ENCODE results near the gene ANO3. TPM values are rescaled to one million over a fixed set of nuclear protein-coding genes. Genes with fewer than 3 reads are reported as not detected.

The ANO3 gene
- under 1 TPM in 2 of 4 donors, not detected in 2; 0.18 to 0.47 TPM for total RNA-seq

DNA sequence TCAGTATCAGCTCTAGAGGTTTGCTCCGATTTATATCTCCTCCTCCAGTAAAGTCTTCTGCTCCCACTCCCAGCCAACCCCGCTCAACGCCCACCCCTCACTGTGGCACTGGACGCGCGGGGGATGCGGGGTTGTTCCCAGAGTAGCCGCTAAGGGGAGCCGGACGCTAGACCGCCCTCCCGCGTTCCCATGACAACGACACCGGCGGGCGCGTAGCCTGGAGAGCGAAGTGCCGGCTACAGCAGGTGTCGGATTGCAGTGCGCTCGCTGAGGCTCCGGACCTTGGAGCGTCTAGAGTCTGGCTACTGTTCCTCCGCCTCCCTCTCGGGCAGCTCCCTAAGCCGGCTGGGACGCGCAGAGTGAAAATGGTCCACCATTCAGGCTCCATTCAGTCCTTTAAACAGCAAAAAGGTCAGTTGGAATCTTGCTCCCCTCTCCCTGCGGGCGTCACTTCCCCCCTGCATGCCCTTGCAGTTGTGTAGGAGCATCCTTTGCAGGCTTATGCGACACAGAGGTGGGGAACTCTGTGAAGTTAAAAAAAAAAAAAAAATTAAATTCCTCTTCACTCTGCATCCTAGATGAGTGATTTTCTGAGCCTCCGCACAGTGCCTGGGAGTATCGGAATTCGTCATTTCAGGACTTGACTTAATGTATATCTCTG is at the start of gene ANO3:
ANO3 (plus strand) TSS at position 220 of the 661 bp plus-strand sequence; CDS start at position 366, 146 bp downstream.
- Histone ChIP-seq H3K4me3 (peak within 1 kb of the TSS in 1 of 4 donors; percentile 21), H3K27ac (no peak within 1 kb of the TSS), H3K4me1 (no peaks in the 10 kb centered on the region), H3K36me3 (no peaks in the 10 kb centered on the region), H3K9me3 (no peaks in the 10 kb centered on the region), H3K27me3 (no peaks in the 10 kb centered on the region)
- TF ChIP-seq, protein P1, sequence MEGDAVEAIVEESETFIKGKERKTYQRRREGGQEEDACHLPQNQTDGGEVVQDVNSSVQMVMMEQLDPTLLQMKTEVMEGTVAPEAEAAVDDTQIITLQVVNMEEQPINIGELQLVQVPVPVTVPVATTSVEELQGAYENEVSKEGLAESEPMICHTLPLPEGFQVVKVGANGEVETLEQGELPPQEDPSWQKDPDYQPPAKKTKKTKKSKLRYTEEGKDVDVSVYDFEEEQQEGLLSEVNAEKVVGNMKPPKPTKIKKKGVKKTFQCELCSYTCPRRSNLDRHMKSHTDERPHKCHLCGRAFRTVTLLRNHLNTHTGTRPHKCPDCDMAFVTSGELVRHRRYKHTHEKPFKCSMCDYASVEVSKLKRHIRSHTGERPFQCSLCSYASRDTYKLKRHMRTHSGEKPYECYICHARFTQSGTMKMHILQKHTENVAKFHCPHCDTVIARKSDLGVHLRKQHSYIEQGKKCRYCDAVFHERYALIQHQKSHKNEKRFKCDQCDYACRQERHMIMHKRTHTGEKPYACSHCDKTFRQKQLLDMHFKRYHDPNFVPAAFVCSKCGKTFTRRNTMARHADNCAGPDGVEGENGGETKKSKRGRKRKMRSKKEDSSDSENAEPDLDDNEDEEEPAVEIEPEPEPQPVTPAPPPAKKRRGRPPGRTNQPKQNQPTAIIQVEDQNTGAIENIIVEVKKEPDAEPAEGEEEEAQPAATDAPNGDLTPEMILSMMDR (IDR thresholded peaks at IDR 0.05): peak in 3 of 6 experiments; percentile 8 to 15 (median 11)
- no peak for TF ChIP-seq POLR2A (IDR thresholded peaks at IDR 0.05)
- DNase-seq: peak in 1 of 3 donors; percentile 51

DNA sequence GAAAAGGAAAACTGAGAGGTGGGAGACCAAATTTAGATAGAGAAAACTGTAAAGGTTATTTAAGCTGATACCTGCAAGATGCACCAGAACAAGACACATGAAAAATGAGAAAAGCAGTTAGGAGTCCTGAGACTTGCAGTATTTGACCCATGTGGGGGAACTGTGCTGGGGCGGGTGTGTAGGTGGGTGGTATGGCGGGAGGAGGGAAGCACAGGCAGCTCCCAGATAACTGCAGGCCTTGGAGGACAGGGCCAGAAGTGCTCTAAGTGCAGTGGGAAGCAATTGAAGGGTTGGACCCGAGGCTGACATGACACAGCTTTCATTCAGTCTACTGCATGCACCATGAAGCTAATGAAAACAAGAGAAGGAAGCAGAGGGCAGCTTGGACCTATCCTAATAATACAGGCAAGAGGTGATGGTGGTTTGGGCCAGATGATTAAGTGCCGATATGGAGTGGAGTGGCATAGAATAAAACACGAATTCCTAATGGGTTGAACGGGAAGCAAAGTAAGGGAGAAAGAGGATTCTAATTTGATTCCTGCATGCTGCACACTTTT is 48.0 kb upstream of the ANO3 start:
- Histone ChIP-seq H3K9me3 (no peaks in the 10 kb centered on the region), H3K27ac (no peak overlapping the region), H3K4me3 (no peak overlapping the region), H3K4me1 (no peaks in the 10 kb centered on the region), H3K27me3 (no peaks in the 10 kb centered on the region), H3K36me3 (no peaks in the 10 kb centered on the region)
- no peak for DNase-seq
- TF ChIP-seq, protein P1 (IDR thresholded peaks at IDR 0.05): no peak
- TF ChIP-seq POLR2A (IDR thresholded peaks at IDR 0.05): no peak

DNA sequence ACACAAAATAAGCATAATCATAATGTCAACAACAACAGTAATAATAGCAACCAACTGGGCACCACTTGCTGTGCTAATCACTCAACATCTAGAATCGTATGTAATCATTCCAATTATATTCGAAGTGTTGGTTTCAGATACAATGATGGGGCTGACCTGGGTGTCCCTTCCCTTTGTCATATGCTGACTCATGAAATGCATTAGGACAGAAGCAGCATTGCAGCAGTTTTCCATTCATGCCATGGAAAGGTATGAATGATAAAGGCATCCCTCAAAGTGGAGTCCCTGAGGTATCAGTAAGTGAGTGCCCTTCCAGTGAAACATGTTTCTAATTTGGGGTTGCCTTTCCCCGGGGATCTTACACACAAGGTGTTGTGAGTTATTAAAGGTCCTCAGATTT is 46.3 kb upstream of the ANO3 start:
- no peaks in the 10 kb centered on the region for H3K9me3 ChIP-seq
- no peak for TF ChIP-seq POLR2A (IDR thresholded peaks at IDR 0.05)
- TF ChIP-seq, protein P1 (IDR thresholded peaks at IDR 0.05): no peak
- no peaks in the 10 kb centered on the region for H3K36me3 ChIP-seq
- H3K4me1 ChIP-seq: no peaks in the 10 kb centered on the region
- no peaks in the 10 kb centered on the region for H3K27me3 ChIP-seq
- no peak overlapping the region for H3K27ac ChIP-seq
- no peak overlapping the region for H3K4me3 ChIP-seq
- DNase-seq: no peak

DNA sequence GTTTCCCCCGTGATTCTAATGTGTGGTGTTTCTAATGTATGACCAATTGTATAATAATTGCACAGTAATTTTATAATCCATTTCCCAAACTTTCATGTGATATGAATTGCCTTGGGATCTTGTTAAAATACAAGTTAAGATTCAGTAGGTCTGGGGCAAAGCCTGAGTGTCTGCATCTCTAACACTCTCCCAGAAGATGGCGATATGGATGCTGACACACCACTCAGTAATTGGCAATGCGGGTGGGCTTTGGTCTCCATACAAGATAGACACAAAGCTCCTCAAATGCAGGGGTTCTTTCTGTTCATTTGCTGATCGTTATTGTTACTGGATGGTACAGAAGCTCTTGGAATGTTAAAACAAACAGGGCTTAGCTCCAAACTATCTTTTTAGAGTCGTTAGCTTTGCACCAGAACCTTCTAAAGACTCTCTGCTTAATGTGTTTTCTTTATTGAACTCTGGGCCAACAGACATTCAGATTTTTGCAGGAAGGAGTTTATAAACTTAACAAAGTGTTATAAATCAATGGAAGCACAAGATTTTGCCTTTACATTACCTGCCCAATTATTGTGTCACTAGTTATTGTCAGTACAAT is 45.4 kb upstream of the ANO3 start:
- Histone ChIP-seq H3K9me3 (no peaks in the 10 kb centered on the region), H3K27ac (no peak overlapping the region), H3K4me1 (no peaks in the 10 kb centered on the region), H3K4me3 (no peak overlapping the region), H3K36me3 (no peaks in the 10 kb centered on the region), H3K27me3 (no peaks in the 10 kb centered on the region)
- no peak for TF ChIP-seq POLR2A (IDR thresholded peaks at IDR 0.05)
- TF ChIP-seq, protein P1 (IDR thresholded peaks at IDR 0.05): no peak
- no peak for DNase-seq

DNA sequence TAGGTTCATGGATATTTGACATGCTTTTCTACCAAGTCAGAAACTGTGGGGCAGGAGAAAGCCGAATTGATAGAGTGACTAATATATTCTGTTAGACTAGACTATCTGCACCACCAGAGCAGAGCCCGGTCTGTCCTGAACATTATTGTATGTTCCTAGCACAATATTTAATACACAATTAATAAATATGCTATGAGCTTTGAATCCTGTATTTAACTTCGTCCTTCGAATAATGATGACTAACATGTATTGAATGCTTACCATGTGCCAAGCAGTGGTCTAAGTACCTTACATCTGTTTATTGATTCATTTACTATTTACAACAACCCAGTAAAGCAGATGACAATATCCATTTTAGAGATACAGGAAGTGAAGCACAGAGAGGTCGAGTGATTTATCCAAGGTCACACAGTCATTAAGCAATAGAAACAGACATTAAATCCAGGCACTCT is 44.8 kb upstream of the ANO3 start:
- no peak for TF ChIP-seq POLR2A (IDR thresholded peaks at IDR 0.05)
- TF ChIP-seq, protein P1 (IDR thresholded peaks at IDR 0.05): no peak
- Histone ChIP-seq H3K4me3 (no peak overlapping the region), H3K4me1 (no peaks in the 10 kb centered on the region), H3K27ac (no peak overlapping the region), H3K36me3 (no peaks in the 10 kb centered on the region), H3K9me3 (no peaks in the 10 kb centered on the region), H3K27me3 (no peaks in the 10 kb centered on the region)
- DNase-seq: no peak
